AG09309 (cell line): ENCODE data around the gene CLEC2A.

ENCODE experiments used
- DNase-seq: peaks from one replicate; pipeline ENCODE4 v3.0.0-alpha.2; 2010; ENCODE audit warnings: low read depth
- H3K4me3 ChIP-seq: 2 replicates; pipeline ENCODE4 v1.5.1; 2011; ENCODE audit warnings: mild to moderate bottlenecking, low read depth, low read length, moderate library complexity; ENCODE audit not compliant: control insufficient read depth
- TF ChIP-seq, protein P1 (sequence below): IDR thresholded peaks from 2 replicates; pipeline ENCODE4 v1.5.1; 2011; ENCODE audit warnings: mild to moderate bottlenecking, low read depth, low read length, inconsistent platforms; ENCODE audit not compliant: insufficient read depth, control insufficient read depth; ENCODE audit errors: missing control alignments

CLEC2A gene

DNA sequence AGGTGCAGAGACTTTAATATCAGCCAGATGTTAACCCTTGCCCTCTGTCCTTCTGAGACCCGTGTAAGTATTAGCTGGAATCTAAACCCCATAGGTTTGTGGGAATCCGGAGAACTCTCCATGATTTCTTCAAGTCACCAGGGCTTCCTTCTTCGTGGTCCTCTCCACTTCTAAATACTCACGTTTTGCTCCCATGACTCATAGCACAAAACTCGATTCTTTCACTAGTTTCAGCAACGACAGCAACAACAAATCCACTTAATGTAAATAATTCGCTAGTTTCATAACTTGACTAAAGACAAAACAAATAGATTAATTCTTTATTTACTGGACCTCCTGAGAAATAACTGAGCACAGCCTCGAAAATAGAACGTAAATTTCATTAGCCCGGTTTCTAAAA is 4.4 kb upstream of the CLEC2A start:
- no peak for DNase-seq
- TF ChIP-seq, protein P1, sequence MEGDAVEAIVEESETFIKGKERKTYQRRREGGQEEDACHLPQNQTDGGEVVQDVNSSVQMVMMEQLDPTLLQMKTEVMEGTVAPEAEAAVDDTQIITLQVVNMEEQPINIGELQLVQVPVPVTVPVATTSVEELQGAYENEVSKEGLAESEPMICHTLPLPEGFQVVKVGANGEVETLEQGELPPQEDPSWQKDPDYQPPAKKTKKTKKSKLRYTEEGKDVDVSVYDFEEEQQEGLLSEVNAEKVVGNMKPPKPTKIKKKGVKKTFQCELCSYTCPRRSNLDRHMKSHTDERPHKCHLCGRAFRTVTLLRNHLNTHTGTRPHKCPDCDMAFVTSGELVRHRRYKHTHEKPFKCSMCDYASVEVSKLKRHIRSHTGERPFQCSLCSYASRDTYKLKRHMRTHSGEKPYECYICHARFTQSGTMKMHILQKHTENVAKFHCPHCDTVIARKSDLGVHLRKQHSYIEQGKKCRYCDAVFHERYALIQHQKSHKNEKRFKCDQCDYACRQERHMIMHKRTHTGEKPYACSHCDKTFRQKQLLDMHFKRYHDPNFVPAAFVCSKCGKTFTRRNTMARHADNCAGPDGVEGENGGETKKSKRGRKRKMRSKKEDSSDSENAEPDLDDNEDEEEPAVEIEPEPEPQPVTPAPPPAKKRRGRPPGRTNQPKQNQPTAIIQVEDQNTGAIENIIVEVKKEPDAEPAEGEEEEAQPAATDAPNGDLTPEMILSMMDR, result no peak
- H3K4me3 ChIP-seq, result no peak overlapping the region

DNA sequence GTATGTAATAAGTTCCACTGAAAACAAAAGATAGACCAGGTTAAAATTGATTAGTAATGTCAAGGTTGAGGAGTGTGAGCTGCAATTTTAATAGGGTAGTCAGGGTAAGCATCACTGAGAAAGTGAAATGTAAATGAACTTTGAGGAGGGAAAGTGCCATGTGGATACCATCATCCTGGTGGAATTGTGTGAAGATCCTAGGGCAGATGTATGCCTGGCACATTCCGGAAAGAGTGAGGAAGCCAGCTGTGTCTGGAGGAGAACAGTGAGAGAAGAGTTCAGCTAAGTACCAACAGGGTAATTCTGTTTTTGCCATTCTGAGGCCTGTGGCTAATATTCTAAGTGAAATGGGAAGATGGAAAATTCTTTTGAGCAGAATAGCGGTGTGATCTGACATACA is 2.9 kb upstream of the CLEC2A start:
- TF ChIP-seq, protein P1, result no peak
- DNase-seq, result no peak
- no peak overlapping the region for H3K4me3 ChIP-seq

DNA sequence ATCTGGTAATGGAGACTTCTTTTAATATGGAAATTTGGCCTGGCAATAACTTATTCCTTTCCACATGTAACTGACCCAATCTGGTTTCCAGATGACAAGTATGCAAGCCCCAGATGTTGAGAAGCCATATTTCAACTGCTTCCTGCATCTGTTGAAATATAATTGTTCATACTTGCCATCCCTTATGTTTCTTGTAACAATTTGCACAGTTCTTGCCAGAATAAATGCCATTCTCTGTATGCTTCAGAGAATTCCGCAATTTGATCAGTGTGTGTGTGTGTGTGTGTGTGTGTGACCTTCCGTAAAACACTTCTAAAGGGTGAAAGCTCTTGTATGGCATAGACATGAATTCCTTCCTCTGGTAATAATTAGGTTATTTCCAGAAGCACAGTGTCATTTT is 1.8 kb upstream of the CLEC2A start:
- peak; percentile 34 for DNase-seq
- H3K4me3 ChIP-seq, result no peak overlapping the region

DNA sequence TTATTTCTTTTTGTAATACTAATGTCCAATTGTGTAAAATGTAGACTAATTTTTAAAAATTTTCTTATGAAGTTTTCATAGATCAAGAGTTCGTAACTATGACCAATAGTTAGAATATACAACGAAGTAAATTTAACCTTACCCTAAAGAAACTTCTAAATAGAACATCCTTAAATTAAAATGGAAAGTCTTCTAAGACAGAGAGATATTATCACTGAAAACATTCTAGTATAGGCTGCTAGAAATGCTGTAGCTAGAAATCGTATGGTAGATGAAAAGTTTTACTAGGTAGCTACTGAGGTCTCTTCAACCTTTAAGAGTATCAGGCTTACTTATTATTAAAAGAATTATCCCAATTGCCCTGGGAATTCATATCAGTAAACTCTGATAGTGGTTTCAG is 925 bp downstream of the CLEC2A start:
- TF ChIP-seq, protein P1, result no peak

More for the DNA sequence above, 1.8 kb upstream of the CLEC2A start:
- TF ChIP-seq, protein P1, result no peak

DNA sequence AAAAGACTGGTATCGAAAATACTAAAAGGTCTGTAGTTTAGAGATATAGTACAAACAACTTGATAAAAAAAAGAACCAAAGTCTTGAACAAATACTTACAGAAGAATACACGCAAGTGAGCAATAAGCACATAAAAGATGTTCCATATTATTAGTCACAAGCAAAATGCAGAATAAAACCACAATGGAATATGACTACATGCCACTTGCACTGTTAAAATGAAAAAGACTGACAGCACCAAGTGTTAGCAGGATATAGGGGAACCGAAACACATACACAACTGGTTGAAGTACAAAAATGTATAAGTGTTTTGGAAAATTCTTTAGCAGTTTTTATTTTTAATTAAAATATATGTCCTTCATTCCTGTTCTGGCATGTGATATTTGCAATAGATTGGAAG is 3.6 kb downstream of the CLEC2A start:
- TF ChIP-seq, protein P1, result no peak
- DNase-seq, result no peak
- no peak overlapping the region for H3K4me3 ChIP-seq

More for the DNA sequence above, 925 bp downstream of the CLEC2A start:
- DNase-seq, result no peak
- H3K4me3 ChIP-seq, result no peak overlapping the region

DNA sequence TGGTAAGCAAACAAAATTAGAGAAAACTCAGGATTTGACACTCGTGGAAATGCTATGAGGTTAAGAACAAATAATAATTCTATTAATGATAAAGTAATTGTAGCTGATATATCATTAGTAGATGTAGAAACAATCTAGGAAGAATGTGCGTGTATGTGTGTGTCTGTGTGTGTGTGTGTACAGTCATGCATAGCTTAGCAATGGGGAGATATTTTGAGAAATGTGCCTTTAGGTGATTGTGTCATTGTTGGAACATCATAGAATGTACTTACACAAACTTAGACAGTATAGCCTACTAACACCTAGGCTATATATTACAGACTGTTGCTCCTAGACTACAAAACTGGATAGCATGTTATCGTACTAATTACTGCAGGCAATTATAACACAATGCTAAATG is 5.3 kb downstream of the CLEC2A start:
- TF ChIP-seq, protein P1, result no peak
- H3K4me3 ChIP-seq, result no peak overlapping the region
- DNase-seq, result no peak

DNA sequence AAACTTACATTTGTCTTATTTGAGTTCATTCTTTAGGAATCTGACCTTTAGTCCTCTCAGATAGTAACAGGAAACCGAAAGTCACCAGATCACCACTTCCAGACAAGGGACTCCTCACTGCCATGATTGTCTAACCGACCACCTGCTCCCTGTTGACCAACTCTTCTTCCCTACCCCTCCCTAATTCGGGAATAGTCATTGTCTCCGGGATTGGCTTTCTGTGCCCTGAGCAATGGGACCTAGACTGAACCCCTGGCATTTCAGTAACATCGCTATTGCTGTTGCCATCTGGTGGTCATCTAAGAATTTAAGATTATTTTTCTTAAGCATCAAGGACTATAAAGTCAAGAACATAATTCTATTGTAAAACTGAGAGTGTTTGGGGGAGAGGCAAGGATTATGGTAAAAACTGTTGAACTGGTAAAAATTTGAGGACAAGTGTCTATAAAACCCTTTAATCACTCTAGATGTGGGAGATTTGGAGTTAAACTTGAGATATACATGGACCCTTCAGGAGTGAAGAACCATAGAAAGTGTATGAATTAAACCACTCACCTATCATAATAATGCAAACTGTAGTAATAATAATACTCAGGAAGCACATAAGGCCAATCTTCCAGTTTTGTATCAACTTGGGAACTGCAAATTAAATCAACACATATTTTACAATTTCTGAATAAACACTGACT is 6.3 kb downstream of the CLEC2A start:
- no peak overlapping the region for H3K4me3 ChIP-seq
- DNase-seq, result no peak
- TF ChIP-seq, protein P1, result peak; percentile 51
